GM12892 (cell line): ENCODE measurements around the gene PSMA4.
"Not testable (repeated sequence)": the region's sequence is repeated elsewhere in the genome, so short reads cannot be mapped to it uniquely, and the experiment has no call there.

ENCODE experiments used
- DNase-seq: peaks from one replicate; pipeline ENCODE4 v3.0.0; 2011; ENCODE audit not compliant: insufficient read length
- FAIRE-seq: peaks from 2 replicates; lab custom pipeline; 2011; peaks lifted over from hg19 to GRCh38; lab: Jason Lieb, UNC
- POLR2A ChIP-seq: IDR thresholded peaks from 2 replicates; pipeline ENCODE4 v1.6.1; 2011; ENCODE audit warnings: low read depth, low read length, control low read depth
- POLR2AphosphoS5 ChIP-seq: IDR thresholded peaks from 2 replicates; pipeline ENCODE4 v1.6.1; 2011; ENCODE audit warnings: low read depth, low read length, control low read depth
- TAF1 ChIP-seq: IDR thresholded peaks from 2 replicates; pipeline ENCODE4 v1.6.1; 2011; ENCODE audit warnings: low read depth, mild to moderate bottlenecking, control low read depth, low read length, borderline replicate concordance

Gene PSMA4

DNA sequence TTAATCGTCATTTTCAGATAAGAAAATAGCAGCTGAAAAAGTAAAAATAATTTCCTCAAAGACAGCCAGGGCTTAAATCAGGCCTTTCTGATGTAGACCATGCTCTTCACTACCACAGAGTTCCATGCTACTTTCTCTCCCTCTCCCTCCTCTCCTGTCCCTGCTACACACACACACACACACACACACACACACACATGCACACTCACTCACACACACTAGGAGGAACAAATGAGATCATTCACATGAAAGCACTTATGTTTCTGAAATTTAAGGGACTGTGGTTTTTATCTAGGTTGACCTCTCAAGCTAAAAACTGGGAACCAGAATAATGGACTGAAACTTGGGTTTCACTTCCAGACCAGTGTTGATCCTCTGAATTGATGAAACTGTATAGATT, 4.1 kb upstream of the PSMA4 start:
- DNase-seq (no peak), FAIRE-seq (no peak)
- no peak for TF ChIP-seq TAF1
- no peak for TF ChIP-seq POLR2AphosphoS5
- TF ChIP-seq POLR2A: no peak

DNA sequence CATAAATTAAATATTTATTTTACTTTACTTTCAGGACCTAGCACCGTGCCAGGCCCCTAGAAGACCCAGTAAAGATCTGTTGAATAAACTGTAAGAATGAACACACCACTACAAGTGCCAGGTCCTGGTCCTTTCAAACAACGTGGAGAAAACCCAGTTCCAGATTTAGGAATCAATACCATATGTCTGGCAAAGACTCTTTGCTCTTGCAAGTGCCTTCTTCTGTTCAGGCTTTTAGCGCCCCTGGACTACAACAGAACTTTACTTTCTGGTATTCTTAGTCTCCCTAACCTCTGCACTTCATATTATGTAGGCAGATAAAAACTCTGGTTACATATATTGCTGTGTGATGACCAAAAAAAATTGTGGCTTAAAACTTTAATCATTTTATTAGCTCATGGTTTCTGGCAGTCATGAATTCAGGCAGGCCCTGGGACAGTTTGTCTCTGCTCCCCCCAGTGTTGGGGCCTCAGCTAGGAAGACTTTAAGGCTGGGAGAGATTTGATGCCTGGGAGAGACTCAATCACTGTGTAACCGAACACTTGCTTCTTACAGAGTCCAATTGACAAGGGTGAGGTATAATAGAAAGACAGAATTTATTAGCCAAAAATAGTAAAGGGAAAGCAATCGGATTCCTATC, 2.9 kb upstream of the PSMA4 start:
- TF ChIP-seq POLR2A (no peak), TAF1 (no peak), POLR2AphosphoS5 (no peak)
- DNase-seq (no peak), FAIRE-seq (no peak)

DNA sequence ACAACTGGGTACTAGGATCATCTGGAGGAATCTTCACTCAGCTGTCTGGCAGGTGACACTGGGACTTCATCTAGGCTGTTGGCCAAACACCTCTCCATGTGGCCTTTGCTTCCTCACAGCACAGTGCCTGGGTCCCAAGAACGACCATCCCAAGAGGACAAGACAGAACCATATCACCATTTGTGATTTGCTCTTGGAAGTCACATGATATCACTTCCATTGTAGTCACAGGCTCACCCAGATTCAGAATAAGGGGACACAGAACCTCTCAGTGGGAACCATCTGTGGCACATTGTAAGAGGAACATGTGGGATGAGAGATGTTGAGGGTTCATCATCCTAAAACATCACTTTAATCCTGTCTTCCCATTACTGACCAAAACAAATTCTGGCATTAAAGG, 1.9 kb upstream of the PSMA4 start:
- TF ChIP-seq TAF1 (no peak), POLR2AphosphoS5 (no peak), POLR2A (no peak)
- DNase-seq (no peak), FAIRE-seq (no peak)

DNA sequence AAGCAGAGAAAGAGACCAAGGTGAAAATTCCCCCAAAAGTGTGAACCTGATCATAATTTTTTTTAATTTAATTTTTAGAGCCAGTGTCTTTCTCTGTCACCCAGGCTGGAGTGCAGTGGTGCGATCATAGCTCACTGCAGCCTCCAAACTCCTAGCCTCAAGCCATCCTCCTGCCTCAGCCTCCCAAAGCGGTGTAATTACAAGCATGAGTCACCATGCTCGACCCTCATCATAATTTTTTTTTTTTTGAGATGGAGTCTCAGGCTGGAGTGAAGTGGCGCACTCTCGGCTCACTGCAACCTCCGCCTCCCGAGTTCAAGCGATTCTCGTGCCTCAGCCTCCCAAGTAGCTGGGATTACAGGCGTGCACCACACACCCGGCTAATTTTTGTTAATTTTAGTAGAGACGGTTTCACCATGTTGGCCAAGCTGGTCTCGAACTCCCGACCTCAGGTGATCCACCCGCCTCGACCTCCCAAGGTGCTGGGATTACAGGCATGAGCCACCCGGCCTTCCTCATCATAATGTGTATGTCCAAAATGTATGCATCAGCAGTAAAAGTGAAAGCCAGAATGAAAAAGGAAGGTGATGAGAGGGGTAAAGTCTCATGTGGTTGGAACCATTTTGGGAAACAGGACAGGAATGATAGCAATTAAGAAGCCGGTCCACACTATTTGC, 642 bp upstream of the PSMA4 start:
- not testable (repeated sequence) for DNase-seq

DNA sequence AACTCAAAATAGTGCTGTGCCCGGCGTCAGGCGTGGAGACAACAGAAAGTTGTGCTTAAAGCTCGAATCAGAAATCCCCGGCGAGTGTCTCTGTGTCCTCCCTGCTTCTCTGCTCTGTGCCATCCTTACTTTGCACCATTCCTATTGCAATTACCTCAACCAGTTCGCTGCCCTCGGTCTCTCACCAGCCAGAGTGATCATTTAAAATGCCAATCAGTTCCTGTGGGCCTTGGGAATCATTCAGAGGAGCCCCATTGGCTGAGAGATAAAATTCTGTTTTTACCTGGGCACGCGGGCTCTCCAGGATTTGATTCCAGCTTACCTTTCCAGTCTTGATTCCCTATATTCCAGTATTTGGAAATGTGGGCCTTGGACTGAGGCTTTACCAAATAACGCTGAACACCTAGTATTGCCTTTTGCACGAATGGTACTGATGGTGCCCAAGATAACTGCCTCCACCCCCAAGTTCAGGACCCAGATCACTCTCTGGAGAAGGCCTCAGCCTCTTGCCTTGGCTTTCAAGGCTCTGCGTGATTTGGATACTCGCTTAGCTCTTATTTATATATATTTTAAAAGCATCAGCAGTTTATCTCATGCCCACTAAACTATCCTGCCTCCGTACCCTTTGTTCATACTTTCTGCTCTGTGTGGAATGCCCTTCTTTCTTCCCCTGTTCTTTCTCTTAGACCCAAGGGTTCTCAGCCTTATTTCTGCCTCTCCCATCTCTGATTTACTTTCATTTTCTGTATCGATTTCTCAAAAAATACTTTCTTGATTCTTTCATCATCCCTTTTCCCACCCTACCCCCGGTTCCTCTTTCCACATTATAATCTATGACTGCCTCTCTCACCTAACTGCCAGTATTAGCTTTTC, 863 bp downstream of the PSMA4 start:
- FAIRE-seq (no peak), DNase-seq (no peak)
- TF ChIP-seq POLR2AphosphoS5: no peak
- TF ChIP-seq POLR2A: peak; percentile 18; the same call in 1 of the 2 replicates

More for the DNA sequence above, 642 bp upstream of the PSMA4 start:
- FAIRE-seq: not testable (repeated sequence)

DNA sequence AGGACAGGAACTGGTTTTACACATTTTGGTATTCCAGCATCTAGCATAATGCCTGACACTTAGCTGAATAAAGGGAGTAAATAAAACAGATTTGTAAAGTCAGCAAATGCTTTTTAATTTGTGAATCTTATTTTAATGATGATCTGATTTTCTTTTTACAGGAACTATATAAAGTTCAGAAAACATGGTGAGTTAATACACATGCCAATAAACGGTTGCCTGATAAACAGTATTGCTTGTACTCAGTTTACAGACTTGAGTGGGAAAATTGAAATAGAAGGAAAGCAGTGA, 1.4 kb downstream of the PSMA4 start:
- TF ChIP-seq POLR2AphosphoS5 (no peak), TAF1 (no peak), POLR2A (no peak)
- FAIRE-seq: no peak

DNA sequence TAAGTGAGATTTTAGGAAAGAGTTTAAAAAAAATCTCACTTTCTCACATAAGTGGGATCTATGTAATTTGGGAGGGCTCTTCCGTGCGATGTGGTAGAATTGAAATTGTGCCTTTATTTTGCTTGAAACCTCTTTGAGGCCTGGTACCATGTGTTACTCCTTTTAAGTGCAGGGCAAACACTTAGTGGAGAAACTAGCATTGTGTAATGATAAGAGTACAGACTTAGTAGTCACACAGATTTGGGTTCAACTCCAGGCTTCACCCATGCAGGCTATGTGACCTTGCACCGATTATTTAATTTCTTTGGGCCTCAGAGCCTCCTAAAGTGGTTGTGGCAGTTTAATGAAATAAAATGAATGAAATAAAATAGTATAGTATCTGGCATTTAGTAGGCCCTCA, 2.4 kb downstream of the PSMA4 start:
- TF ChIP-seq TAF1 (no peak), POLR2AphosphoS5 (no peak), POLR2A (no peak)
- FAIRE-seq: no peak
- DNase-seq: no peak

More for the DNA sequence above, 1.4 kb downstream of the PSMA4 start:
- no peak for DNase-seq

DNA sequence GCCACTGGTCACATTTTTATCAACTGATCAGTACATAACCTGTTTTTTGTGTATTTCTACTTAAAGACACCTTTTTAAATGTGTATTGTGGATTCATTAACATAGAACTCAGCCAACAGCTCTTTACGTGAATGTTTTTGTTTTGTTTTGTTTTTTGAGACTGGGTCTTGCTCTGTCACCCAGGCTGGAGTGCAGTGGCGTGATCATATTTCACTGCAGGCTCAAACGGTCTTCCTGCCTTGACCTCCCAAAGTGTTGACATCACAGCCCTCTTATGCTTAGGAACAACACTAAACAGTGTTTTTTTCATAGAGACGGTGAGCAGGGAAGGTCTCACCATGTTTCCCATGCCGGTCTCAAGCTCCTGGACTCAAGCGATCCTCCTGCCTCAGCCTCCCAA, 9.9 kb downstream of the PSMA4 start:
- FAIRE-seq (no peak), DNase-seq (no peak)
- no peak; the same call in 1 of the 2 replicates for TF ChIP-seq POLR2AphosphoS5
- TF ChIP-seq POLR2A: no peak
- TF ChIP-seq TAF1: no peak

DNA sequence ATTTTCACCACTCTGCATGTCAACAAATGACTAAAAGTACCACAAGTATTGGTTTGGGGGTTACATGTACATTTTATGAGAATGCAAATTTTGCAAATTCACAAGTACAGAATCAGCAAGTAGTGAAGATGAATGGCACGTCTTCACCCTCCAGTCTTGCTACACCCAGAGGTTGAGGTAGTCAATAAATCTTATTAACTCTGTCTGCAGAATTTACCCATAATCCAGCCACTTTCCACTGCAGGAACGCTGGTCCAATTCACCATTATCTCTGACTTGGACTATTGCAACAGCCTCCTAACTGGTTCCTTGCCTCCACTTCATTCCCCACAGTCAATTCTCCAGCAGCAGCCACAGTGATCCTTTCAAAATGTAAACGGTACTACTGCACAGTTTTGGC, 10.6 kb downstream of the PSMA4 start:
- DNase-seq (no peak), FAIRE-seq (no peak)
- TF ChIP-seq POLR2AphosphoS5: peak; percentile 6; the same call in 1 of the 2 replicates
- TF ChIP-seq TAF1: no peak
- TF ChIP-seq POLR2A: 0 out of 2 replicates have a peak, but pooled peaks have one; percentile 39

DNA sequence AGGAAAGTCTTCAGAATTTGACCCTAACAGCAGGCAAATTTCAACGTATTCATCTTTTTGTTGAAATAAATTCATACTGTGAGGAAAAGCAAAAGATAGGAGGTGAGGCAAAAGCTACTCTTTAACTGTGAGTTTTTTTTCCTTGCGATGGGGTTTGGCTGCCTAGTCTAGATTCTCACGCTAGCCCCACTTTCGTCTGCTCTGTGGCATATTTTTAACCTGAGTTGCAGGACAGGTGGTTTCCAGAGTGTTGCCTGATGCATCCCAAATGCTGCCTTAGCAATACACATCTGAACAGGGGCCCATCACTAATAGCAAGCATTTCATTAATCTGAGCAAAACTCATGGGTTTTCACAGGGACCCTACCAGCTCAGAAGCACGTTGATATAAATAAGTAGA, 11.7 kb downstream of the PSMA4 start:
- no peak for FAIRE-seq
- no peak for DNase-seq
- no peak for TF ChIP-seq TAF1
- TF ChIP-seq POLR2A: no peak
- no peak for TF ChIP-seq POLR2AphosphoS5

DNA sequence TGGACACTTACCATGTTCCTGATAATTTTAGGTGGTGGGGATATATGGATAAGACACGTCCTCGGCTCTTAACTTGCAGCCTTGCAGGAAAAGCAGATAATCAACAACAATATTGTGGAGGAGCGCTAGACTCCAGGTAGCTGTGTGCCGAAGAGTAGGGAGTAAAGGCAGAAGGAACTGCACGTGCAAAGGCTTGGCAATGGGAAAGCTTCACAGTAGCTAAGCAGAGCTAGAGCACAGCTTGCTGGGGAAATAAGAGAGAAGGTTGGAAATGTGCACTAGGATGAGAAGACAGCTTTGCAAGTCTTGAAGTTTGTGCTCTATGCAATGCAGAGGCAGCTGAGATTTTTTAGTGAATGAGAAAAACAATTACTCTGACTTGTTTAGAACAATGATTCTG, 12.4 kb downstream of the PSMA4 start:
- no peak for TF ChIP-seq POLR2AphosphoS5
- DNase-seq (no peak), FAIRE-seq (no peak)

DNA sequence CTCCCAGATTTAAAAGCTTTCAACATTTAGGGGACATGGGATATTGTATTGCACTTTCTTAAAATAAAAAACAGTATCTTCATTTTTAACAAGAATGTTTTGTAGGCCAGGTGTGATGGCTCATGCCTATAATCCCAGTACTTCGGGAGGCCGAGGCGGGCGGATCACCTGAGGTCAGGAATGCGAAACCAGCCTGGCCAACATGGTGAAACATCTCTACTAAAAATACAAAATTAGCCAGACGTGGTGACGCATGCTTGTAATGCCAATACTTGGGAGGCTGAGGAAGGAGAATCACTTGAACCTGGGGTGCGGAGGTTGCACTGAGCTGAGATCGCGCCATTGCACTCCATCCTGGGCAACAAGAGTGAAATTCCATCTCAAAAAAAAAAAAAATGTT, 20.0 kb downstream of the PSMA4 start:
- not testable (repeated sequence) for FAIRE-seq, DNase-seq
